ENCODE results near the gene PSMD8.

GRCh38 chr19:38400361-38400760 lies 26.0 kb downstream of the PSMD8 start:
- TF ChIP-seq CTCF (conservative IDR thresholded peaks at IDR 0.05; ENCODE audit: low read depth, low read length) (no peak), EZH2phosphoT487 (IDR thresholded peaks at IDR 0.05; ENCODE audit: borderline replicate concordance, low read length) (no peak)

Data from PC-3 (cell line).